AG10803 (cell line): ENCODE data around the gene BMAL2.

ENCODE experiments used
- DNase-seq: peaks from one replicate; pipeline ENCODE4 v3.0.0; 2010; ENCODE audit warnings: low read depth
- H3K4me3 ChIP-seq: 2 replicates; pipeline ENCODE4 v1.5.1; 2011; ENCODE audit warnings: mild to moderate bottlenecking, low read length, control low read depth
- CTCF ChIP-seq: conservative IDR thresholded peaks from 2 replicates; pipeline ENCODE4 v1.5.1; 2011; ENCODE audit warnings: mild to moderate bottlenecking, low read length, control low read depth, inconsistent platforms

BMAL2 gene

GRCh38 chr12:27292718-27293117 is 39.9 kb upstream of the BMAL2 start:
- no peak overlapping the region for H3K4me3 ChIP-seq
- no peak for DNase-seq
- TF ChIP-seq CTCF = no peak

GRCh38 chr12:27293463-27293862 is 39.2 kb upstream of the BMAL2 start:
- peak; percentile 17 for DNase-seq
- TF ChIP-seq CTCF = no peak

GRCh38 chr12:27296674-27297073 is 36.0 kb upstream of the BMAL2 start:
- DNase-seq = no peak
- TF ChIP-seq CTCF = no peak
- H3K4me3 ChIP-seq = no peak overlapping the region

More at GRCh38 chr12:27293463-27293862, 39.2 kb upstream of the BMAL2 start:
- no peak overlapping the region for H3K4me3 ChIP-seq

- DNase-seq = no peak
- no peak overlapping the region for H3K4me3 ChIP-seq
- TF ChIP-seq CTCF = no peak
Observed at GRCh38 chr12:27297566-27297965, 35.1 kb upstream of the BMAL2 start.

- no peak for TF ChIP-seq CTCF
Observed at GRCh38 chr12:27299102-27299501, 33.5 kb upstream of the BMAL2 start.

GRCh38 chr12:27300226-27300625 is 32.4 kb upstream of the BMAL2 start:
- no peak overlapping the region for H3K4me3 ChIP-seq
- TF ChIP-seq CTCF = no peak
- no peak for DNase-seq

More at GRCh38 chr12:27299102-27299501, 33.5 kb upstream of the BMAL2 start:
- DNase-seq = no peak
- H3K4me3 ChIP-seq = no peak overlapping the region

- TF ChIP-seq CTCF = no peak
- DNase-seq = no peak
- no peak overlapping the region for H3K4me3 ChIP-seq
Observed at GRCh38 chr12:27303139-27304111, 29.2 kb upstream of the BMAL2 start.
